Tibial nerve (tissue), 4 donors: ENCODE measurements around the gene RACGAP1. TPM values are rescaled to one million over a fixed set of nuclear protein-coding genes. Genes with fewer than 3 reads are reported as not detected.

ENCODE experiments used
- DNase-seq, 2 donors: peaks; one replicate each; pipeline ENCODE4 v3.0.0-alpha.2; 2019; ENCODE audit warnings: low spot score in 2 of 2
- H3K27ac ChIP-seq, 4 donors: fragments of 200-600 bp; sonication (generic) in 3 of 4; one replicate each; pipeline ENCODE4 v1.5.1; 2017 to 2019; ENCODE audit warnings: mild to moderate bottlenecking in 1 of 4
- H3K27me3 ChIP-seq, 2 donors: fragments of 200-600 bp; sonication (generic) in 1 of 2; one replicate each; pipeline versions ENCODE4 v1.5.1 to v1.6.0; 2017 to 2019
- H3K36me3 ChIP-seq, 3 donors: fragments of 200-600 bp; sonication (generic); one replicate each; pipeline ENCODE4 v1.5.1; 2018 to 2019
- H3K4me1 ChIP-seq, 4 donors: fragments of 200-600 bp; sonication (generic) in 3 of 4; one replicate each; pipeline ENCODE4 v1.5.1; 2017 to 2019
- H3K4me3 ChIP-seq, 4 donors: fragments of 200-600 bp; sonication (generic) in 3 of 4; one replicate each; pipeline ENCODE4 v1.5.1; 2017 to 2019; ENCODE audit warnings: mild to moderate bottlenecking in 1 of 4, moderate library complexity in 1 of 4
- H3K9me3 ChIP-seq, 4 donors: fragments of 200-600 bp; sonication (generic) in 3 of 4; one replicate each; pipeline ENCODE4 v1.5.1; 2017 to 2019
- CTCF ChIP-seq, 5 experiments: fragments of 200-600 bp in 3 of 5; fragments of 450-650 bp in 2 of 5; sonication (generic) in 3 of 5; IDR thresholded peaks; one replicate each; pipeline ENCODE4 v1.5.1; 2016 to 2019; ENCODE audit warnings: antibody characterized with exemption in 5 of 5, mild to moderate bottlenecking in 3 of 5, moderate library complexity in 2 of 5
- EP300 ChIP-seq, 2 donors: sonication (generic); formaldehyde crosslinking; IDR thresholded peaks; one replicate each; pipeline ENCODE4 v1.6.1; 2017; ENCODE audit warnings: antibody characterized with exemption in 2 of 2, mild to moderate bottlenecking in 1 of 2
- POLR2A ChIP-seq, 2 donors: fragments of 450-650 bp; IDR thresholded peaks; one replicate each; pipeline ENCODE4 v1.6.1; 2017; ENCODE audit warnings: antibody characterized with exemption in 2 of 2, mild to moderate bottlenecking in 2 of 2, moderate library complexity in 2 of 2
- WGBS, 2 donors: methylation state at CpG; one replicate each; pipeline ENCODE4 v1.1.5; 2018; 5-methylcytosine and 5-hydroxymethylcytosine counted together
- total RNA-seq, 4 donors: library from RNA; depleted of rRNA; stranded (reverse); fragments of >200 nt; gene quantifications; one replicate each; pipeline ENCODE4 v1.1.0, GENCODE V29; 2016

The RACGAP1 gene
- total RNA-seq, 4 donors from 2014 or later: 6.3 to 15.1 (median 10.5) TPM

GRCh38 chr12:50070314-50071060 is 45.2 kb upstream of the RACGAP1 start:
- Histone ChIP-seq H3K4me1 (peaks cover 0 to 13% (median 0%) of the 10 kb centered on the region in 4 donors), H3K27me3 (no peaks in the 10 kb centered on the region), H3K36me3 (no peaks in the 10 kb centered on the region), H3K4me3 (no peak overlapping the region), H3K9me3 (no peaks in the 10 kb centered on the region), H3K27ac (no peak overlapping the region)
- WGBS, 2 donors: 41 to 43% methylated on average over 9 of the region's 9 CpGs
- peak; percentile 67 to 78 for DNase-seq
- TF ChIP-seq CTCF (IDR thresholded peaks at IDR 0.05): peak; percentile 87 to 92 (median 90)
- peak in 1 of 2 donors; percentile 23 for TF ChIP-seq EP300 (IDR thresholded peaks at IDR 0.05)
- no peak for TF ChIP-seq POLR2A (IDR thresholded peaks at IDR 0.05)

GRCh38 chr12:50069539-50069938 is 44.2 kb upstream of the RACGAP1 start:
- H3K9me3 ChIP-seq: no peaks in the 10 kb centered on the region
- DNase-seq: no peak
- 98 to 99% methylated on average over 3 of the region's 3 CpGs for WGBS, 2 donors
- no peak overlapping the region for H3K4me3 ChIP-seq
- no peaks in the 10 kb centered on the region for H3K36me3 ChIP-seq
- TF ChIP-seq CTCF (IDR thresholded peaks at IDR 0.05): no peak
- no peak for TF ChIP-seq EP300 (IDR thresholded peaks at IDR 0.05)
- no peak for TF ChIP-seq POLR2A (IDR thresholded peaks at IDR 0.05)
- peaks cover 0 to 10% (median 0%) of the 10 kb centered on the region in 4 donors for H3K4me1 ChIP-seq
- H3K27me3 ChIP-seq: no peaks in the 10 kb centered on the region
- H3K27ac ChIP-seq: no peak overlapping the region

- H3K4me1 ChIP-seq: peaks cover 0 to 10% (median 0%) of the 10 kb centered on the region in 4 donors
- no peak overlapping the region for H3K4me3 ChIP-seq
- H3K9me3 ChIP-seq: no peaks in the 10 kb centered on the region
- no peak for DNase-seq
- 94 to 97% methylated on average over 5 of the region's 5 CpGs for WGBS, 2 donors
- H3K36me3 ChIP-seq: no peaks in the 10 kb centered on the region
- no peak for TF ChIP-seq CTCF (IDR thresholded peaks at IDR 0.05)
- no peak for TF ChIP-seq EP300 (IDR thresholded peaks at IDR 0.05)
- no peak for TF ChIP-seq POLR2A (IDR thresholded peaks at IDR 0.05)
- H3K27me3 ChIP-seq: no peaks in the 10 kb centered on the region
- H3K27ac ChIP-seq: no peak overlapping the region
Observed at GRCh38 chr12:50069069-50069468, 43.8 kb upstream of the RACGAP1 start.

GRCh38 chr12:50066402-50066801 is 41.1 kb upstream of the RACGAP1 start:
- Histone ChIP-seq H3K4me1 (peaks cover 0 to 10% (median 0%) of the 10 kb centered on the region in 4 donors), H3K4me3 (no peak overlapping the region), H3K27me3 (no peaks in the 10 kb centered on the region), H3K9me3 (no peaks in the 10 kb centered on the region), H3K36me3 (no peaks in the 10 kb centered on the region), H3K27ac (no peak overlapping the region)
- WGBS, 2 donors: 39 to 43% methylated on average over 5 of the region's 5 CpGs
- no peak for TF ChIP-seq POLR2A (IDR thresholded peaks at IDR 0.05)
- no peak for TF ChIP-seq CTCF (IDR thresholded peaks at IDR 0.05)
- no peak for TF ChIP-seq EP300 (IDR thresholded peaks at IDR 0.05)
- DNase-seq: no peak

- 80 to 82% methylated on average over 3 of the region's 3 CpGs for WGBS, 2 donors
- no peaks in the 10 kb centered on the region for H3K36me3 ChIP-seq
- H3K4me1 ChIP-seq: peaks cover 0 to 8% (median 0%) of the 10 kb centered on the region in 4 donors
- TF ChIP-seq POLR2A (IDR thresholded peaks at IDR 0.05) (no peak), EP300 (IDR thresholded peaks at IDR 0.05) (no peak), CTCF (IDR thresholded peaks at IDR 0.05) (no peak)
- H3K27me3 ChIP-seq: no peaks in the 10 kb centered on the region
- no peak overlapping the region for H3K4me3 ChIP-seq
- no peak overlapping the region for H3K27ac ChIP-seq
- no peak for DNase-seq
- H3K9me3 ChIP-seq: no peaks in the 10 kb centered on the region
Observed at GRCh38 chr12:50065726-50066310, 40.5 kb upstream of the RACGAP1 start.
